ENCODE results near the gene FKBP1B.

Gene FKBP1B

DNA sequence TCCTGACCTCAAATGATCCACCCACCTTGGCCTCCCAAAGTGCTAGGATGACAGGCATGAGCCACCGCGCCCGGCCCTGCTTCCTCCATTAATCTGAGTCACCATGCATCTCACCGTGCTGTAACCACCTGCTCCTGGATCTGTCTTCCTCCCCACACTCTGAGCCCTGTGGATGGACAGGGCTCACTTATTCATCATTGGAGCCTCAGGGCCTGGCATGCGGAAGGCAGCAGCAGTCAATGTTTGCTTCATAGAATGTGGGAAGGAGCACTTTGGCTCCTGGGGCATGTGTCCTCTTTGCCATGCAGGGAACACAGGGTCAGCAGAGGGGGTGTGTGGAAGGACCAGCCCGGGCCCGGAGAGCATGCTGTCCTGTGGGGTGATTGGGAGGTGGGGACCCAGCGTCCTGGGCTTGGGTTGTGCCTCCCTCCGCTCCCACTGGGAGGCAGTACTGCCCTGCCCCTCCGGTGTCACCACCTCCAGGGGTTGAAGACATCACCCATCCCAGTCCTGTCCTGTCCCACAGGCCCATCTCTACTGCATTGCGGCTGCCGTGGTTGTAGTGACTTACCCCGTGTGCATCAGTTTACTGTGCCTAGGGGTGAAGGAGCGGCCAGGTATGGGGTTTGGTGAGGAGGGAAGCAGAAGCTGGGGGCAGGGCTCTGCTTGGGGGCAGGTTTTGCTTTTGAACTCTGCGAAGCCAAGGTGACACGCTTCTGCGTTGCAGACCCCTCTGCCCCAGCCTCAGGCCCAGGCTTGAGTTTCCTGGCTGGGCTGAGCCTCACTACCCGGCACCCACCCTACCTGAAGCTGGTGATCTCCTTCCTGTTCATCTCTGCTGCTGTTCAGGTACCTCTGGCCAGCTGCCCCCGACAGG, 28.2 kb upstream of the FKBP1B start:
- ATAC-seq, result peak; percentile 71
- TF ChIP-seq ARNTL (CRISPR knock-in tag; IDR thresholded peaks at IDR 0.05; ENCODE audit: borderline replicate concordance, low read depth) (no peak), RARB (CRISPR knock-in tag; IDR thresholded peaks at IDR 0.05) (no peak), ZFP3 (CRISPR knock-in tag; IDR thresholded peaks at IDR 0.05) (no peak), GLIS3 (CRISPR knock-in tag; IDR thresholded peaks at IDR 0.05) (no peak)
- TF ChIP-seq, protein P1, sequence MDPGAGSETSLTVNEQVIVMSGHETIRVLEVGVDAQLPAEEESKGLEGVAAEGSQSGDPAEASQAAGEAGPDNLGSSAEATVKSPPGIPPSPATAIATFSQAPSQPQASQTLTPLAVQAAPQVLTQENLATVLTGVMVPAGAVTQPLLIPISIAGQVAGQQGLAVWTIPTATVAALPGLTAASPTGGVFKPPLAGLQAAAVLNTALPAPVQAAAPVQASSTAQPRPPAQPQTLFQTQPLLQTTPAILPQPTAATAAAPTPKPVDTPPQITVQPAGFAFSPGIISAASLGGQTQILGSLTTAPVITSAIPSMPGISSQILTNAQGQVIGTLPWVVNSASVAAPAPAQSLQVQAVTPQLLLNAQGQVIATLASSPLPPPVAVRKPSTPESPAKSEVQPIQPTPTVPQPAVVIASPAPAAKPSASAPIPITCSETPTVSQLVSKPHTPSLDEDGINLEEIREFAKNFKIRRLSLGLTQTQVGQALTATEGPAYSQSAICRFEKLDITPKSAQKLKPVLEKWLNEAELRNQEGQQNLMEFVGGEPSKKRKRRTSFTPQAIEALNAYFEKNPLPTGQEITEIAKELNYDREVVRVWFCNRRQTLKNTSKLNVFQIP (CRISPR knock-in tag; IDR thresholded peaks at IDR 0.05; ENCODE audit: borderline replicate concordance, low read depth), result no peak
- TF ChIP-seq, protein P2, sequence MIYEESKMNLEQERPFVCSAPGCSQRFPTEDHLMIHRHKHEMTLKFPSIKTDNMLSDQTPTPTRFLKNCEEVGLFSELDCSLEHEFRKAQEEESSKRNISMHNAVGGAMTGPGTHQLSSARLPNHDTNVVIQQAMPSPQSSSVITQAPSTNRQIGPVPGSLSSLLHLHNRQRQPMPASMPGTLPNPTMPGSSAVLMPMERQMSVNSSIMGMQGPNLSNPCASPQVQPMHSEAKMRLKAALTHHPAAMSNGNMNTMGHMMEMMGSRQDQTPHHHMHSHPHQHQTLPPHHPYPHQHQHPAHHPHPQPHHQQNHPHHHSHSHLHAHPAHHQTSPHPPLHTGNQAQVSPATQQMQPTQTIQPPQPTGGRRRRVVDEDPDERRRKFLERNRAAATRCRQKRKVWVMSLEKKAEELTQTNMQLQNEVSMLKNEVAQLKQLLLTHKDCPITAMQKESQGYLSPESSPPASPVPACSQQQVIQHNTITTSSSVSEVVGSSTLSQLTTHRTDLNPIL (CRISPR knock-in tag; IDR thresholded peaks at IDR 0.05; ENCODE audit: low read depth), result no peak
- TF ChIP-seq, protein P3, sequence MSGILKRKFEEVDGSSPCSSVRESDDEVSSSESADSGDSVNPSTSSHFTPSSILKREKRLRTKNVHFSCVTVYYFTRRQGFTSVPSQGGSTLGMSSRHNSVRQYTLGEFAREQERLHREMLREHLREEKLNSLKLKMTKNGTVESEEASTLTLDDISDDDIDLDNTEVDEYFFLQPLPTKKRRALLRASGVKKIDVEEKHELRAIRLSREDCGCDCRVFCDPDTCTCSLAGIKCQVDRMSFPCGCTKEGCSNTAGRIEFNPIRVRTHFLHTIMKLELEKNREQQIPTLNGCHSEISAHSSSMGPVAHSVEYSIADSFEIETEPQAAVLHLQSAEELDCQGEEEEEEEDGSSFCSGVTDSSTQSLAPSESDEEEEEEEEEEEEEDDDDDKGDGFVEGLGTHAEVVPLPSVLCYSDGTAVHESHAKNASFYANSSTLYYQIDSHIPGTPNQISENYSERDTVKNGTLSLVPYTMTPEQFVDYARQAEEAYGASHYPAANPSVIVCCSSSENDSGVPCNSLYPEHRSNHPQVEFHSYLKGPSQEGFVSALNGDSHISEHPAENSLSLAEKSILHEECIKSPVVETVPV (CRISPR knock-in tag; IDR thresholded peaks at IDR 0.05), result no peak

DNA sequence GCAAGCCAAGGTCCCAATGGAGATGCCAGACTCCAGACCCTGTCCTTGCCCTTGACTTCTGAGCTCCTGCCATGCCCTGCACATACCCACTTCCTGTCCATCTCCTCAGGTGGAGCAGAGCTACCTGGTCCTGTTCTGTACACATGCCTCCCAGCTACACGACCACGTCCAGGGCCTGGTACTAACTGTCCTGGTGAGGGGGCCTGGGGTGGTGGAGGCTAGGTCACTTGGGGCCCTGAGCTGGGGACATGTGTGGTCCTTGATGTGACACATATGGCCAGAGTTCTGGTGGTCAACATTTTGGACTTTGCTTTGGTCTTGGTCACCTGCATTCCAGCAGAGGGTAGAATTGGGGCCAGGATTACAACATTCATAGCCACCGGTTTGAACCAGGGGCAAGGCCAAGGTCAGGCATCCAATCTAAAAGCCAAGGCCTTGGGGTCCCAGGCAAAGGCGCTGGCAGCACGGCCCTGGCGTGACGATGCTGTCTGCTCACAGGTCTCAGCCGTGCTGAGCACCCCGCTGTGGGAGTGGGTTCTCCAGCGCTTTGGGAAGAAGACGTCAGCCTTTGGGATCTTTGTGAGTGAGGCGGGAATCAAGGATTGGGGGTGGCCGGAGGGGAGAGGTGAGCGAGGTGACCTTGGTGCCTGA, 27.1 kb upstream of the FKBP1B start:
- ATAC-seq, result no peak
- TF ChIP-seq, protein P3 (CRISPR knock-in tag; IDR thresholded peaks at IDR 0.05), result no peak
- TF ChIP-seq ZFP30 (CRISPR knock-in tag; IDR thresholded peaks at IDR 0.05) (no peak), RARB (CRISPR knock-in tag; IDR thresholded peaks at IDR 0.05) (no peak), TCF4 (CRISPR knock-in tag; IDR thresholded peaks at IDR 0.05; ENCODE audit: borderline replicate concordance) (no peak), ZNF8 (CRISPR knock-in tag; IDR thresholded peaks at IDR 0.05) (no peak), BACH2 (CRISPR knock-in tag; IDR thresholded peaks at IDR 0.05; ENCODE audit: borderline replicate concordance) (no peak), SNAI2 (CRISPR knock-in tag; IDR thresholded peaks at IDR 0.05) (no peak), ZFP3 (CRISPR knock-in tag; IDR thresholded peaks at IDR 0.05) (no peak), ESRRG (CRISPR knock-in tag; IDR thresholded peaks at IDR 0.05) (no peak), ZC3H10 (CRISPR knock-in tag; IDR thresholded peaks at IDR 0.05) (no peak), OSR1 (CRISPR knock-in tag; IDR thresholded peaks at IDR 0.05) (no peak), CSDC2 (CRISPR knock-in tag; IDR thresholded peaks at IDR 0.05) (no peak)
- TF ChIP-seq, protein P2 (CRISPR knock-in tag; IDR thresholded peaks at IDR 0.05; ENCODE audit: low read depth), result no peak
- TF ChIP-seq, protein P4, sequence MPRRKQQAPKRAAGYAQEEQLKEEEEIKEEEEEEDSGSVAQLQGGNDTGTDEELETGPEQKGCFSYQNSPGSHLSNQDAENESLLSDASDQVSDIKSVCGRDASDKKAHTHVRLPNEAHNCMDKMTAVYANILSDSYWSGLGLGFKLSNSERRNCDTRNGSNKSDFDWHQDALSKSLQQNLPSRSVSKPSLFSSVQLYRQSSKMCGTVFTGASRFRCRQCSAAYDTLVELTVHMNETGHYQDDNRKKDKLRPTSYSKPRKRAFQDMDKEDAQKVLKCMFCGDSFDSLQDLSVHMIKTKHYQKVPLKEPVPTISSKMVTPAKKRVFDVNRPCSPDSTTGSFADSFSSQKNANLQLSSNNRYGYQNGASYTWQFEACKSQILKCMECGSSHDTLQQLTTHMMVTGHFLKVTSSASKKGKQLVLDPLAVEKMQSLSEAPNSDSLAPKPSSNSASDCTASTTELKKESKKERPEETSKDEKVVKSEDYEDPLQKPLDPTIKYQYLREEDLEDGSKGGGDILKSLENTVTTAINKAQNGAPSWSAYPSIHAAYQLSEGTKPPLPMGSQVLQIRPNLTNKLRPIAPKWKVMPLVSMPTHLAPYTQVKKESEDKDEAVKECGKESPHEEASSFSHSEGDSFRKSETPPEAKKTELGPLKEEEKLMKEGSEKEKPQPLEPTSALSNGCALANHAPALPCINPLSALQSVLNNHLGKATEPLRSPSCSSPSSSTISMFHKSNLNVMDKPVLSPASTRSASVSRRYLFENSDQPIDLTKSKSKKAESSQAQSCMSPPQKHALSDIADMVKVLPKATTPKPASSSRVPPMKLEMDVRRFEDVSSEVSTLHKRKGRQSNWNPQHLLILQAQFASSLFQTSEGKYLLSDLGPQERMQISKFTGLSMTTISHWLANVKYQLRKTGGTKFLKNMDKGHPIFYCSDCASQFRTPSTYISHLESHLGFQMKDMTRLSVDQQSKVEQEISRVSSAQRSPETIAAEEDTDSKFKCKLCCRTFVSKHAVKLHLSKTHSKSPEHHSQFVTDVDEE (CRISPR knock-in tag; IDR thresholded peaks at IDR 0.05), result no peak
- TF ChIP-seq, protein P5, sequence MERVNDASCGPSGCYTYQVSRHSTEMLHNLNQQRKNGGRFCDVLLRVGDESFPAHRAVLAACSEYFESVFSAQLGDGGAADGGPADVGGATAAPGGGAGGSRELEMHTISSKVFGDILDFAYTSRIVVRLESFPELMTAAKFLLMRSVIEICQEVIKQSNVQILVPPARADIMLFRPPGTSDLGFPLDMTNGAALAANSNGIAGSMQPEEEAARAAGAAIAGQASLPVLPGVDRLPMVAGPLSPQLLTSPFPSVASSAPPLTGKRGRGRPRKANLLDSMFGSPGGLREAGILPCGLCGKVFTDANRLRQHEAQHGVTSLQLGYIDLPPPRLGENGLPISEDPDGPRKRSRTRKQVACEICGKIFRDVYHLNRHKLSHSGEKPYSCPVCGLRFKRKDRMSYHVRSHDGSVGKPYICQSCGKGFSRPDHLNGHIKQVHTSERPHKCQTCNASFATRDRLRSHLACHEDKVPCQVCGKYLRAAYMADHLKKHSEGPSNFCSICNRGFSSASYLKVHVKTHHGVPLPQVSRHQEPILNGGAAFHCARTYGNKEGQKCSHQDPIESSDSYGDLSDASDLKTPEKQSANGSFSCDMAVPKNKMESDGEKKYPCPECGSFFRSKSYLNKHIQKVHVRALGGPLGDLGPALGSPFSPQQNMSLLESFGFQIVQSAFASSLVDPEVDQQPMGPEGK (CRISPR knock-in tag; IDR thresholded peaks at IDR 0.05; ENCODE audit: borderline replicate concordance), result no peak
- TF ChIP-seq, protein P1 (CRISPR knock-in tag; IDR thresholded peaks at IDR 0.05; ENCODE audit: borderline replicate concordance, low read depth), result no peak
